ENCODE results near the gene ALPK3.
A peak's percentile ranks its signal among the peaks of the same experiment; 100 is the strongest.

Gene ALPK3

DNA sequence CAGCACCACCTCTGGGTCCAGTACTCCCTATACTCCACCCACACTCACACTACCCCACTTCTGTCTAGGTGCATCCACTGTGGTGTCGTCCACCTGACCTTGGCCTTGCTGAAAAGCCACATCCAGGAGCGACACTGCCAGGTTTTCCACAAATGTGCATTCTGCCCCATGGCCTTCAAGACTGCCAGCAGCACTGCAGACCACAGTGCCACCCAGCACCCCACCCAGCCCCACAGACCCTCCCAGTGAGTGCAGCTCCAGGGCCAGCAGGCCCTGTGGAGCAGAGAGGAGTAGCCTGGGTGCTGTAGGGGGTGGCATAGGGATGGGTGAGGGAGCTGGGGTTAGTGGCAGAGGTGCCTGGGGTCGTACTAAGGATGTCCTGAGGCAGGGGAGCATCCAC is 19.4 kb upstream of the ALPK3 start:
- DNase-seq: no peak

- no peak for DNase-seq
These were observed 18.7 kb upstream of the ALPK3 start for GRCh38 chr15:84798436-84798946.

DNA sequence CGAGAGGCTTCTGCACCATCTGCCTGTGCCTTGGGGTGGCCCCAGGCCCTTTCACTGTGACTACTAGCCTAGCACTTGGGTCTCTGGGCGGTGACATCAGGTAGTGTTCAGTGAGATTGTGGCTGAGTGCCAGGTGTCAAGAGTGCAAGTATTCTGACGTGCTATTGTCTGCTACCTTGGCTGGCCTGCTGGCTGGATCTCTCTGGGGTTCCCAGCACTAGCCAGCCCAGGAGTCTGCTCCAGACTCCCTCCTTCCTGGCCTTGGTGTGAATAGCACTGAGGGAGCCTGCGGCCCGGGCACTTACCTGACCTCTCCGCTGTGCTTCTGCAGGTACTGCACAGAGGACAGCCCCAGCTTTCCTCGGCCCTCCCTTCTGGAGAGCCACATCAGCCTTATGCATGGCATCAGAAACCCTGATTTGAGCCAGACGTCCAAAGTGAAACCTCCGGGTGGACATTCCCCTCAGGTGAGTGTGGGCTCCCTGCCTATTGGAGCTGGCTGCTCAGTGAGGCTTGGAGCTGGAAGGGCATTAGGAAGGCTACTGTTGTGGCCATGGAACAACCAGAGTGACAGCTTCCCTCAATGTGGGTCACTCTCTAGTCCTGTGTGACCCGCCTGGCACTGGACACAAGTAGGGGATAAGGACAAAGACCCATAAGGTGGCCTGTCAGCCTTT is 17.5 kb upstream of the ALPK3 start:
- DNase-seq: no peak

DNA sequence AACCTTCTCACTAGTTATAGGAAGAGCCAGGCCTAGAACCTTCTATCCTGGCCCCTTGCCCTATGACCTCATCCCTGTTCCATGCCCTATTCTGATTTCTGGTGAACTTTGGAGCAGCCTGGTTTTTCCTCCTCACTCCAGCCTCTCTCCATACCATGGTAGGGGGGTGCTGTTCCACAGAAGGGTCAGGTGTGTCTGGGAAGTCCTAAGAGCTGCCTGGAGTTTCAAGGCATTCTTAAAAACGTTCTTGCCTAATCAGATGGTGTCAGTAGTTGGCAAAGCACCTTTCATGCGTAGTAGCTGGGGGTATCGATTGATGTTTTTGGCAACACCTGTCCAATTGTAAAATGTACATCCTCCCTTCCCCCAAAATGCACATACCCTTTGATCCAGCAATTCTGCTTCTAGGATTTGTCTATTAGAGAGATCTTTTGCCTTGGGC is 16.8 kb upstream of the ALPK3 start:
- DNase-seq: no peak

DNA sequence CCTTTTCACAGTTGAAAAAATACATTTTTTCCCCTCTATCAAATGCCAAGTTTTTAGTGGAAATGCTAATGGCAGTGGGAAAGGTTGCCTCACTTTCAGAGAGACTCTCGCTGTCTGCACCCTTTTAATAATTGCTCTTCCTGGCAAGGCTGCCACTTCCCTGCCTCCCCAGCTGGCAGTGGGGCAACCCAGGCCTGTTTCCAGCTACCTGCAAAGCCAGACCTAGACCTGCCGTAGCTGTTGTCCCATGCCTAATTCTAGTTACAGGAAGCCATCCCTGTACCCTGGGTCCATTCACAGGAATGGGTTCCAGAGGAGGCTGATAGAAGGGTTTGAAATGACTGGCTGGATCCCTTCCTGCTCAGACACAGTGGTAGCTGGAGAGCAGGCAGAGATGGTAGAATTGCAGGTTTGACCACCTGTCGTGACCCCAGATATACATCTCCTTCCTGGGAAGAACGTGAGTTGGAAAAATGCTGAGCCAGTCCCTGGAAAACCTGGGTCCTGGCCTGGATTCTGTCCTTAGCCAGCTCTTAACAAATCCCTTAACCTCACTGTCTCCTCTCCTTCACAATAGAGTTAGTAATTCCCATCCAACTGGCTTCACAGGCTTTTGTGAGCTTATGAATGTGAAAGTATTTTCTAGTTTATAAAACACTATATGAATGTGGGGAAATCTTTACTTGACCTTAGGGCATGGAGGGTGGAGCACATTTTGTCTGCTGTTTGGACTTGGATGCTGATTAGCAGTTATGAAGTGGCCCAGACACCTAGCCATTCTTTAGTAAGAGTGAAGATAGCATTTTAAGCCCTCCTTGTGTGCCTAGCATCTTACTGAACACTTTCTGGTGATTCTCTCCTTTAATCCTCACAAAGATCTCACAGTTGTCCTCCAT is 12.9 kb upstream of the ALPK3 start:
- no peak for DNase-seq

DNA sequence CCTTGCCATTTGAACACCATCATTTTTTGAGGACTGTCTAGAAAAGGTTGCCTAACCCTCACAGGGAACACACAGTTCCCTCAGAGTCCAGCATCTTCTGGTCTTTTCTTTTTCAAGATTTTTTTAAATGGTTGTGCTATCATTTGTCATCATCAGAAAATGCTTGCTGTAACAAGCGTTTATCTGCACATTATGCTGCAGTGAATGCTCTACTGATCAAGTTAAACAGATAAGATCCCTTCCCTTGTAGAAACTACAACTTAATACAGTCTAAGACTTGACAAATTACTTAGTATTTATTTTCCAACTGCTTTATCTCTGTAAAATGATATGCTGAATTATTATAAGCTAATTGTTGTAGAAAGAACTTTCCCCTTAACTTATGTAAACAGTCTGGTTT is 11.9 kb upstream of the ALPK3 start:
- DNase-seq: no peak

- DNase-seq: peak in 1 of 5 donors; percentile 10
These were observed 9.9 kb upstream of the ALPK3 start for GRCh38 chr15:84807228-84807627.

DNA sequence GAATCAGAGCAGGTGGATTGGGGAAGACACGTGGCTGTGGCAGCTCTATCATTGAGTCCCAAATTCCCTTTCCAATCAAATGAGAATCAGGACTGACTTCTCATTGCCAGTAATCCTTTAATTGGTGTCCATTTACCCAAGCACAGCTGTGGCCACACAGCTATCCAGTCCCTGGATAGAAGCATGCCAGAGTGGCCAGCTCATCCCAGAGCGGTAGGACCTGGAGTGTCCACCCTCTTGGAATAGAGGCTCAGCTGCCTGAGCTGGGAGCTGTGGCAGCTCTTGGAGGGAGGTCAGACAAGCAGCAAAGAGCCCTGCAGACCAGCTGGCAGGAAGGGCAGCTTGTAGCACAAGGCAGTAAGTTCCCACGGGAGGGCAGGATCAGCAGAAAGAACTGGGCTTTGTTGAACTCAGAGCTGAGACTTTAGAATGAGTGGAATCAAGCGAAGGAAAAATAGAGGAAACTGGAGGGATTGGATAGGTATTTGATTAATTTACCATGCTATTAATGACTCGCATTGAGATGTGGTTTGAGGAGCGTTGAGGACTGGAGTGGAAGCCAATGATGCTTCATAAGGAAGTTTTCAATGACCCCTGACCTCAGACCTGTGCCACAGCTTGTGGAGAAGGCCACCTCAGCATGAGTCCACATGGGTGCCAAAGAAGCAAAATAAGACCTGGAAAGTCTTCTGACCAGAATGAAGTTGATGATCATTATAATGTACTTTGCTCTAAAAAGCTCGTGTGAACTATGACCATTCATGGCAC is 6.9 kb upstream of the ALPK3 start:
- no peak for DNase-seq

GRCh38 chr15:84811151-84811550 is 6.0 kb upstream of the ALPK3 start:
- DNase-seq: no peak

- DNase-seq: no peak
These were observed 5.3 kb upstream of the ALPK3 start for GRCh38 chr15:84811828-84812227.

GRCh38 chr15:84812842-84813241 is 4.3 kb upstream of the ALPK3 start:
- no peak for DNase-seq

DNA sequence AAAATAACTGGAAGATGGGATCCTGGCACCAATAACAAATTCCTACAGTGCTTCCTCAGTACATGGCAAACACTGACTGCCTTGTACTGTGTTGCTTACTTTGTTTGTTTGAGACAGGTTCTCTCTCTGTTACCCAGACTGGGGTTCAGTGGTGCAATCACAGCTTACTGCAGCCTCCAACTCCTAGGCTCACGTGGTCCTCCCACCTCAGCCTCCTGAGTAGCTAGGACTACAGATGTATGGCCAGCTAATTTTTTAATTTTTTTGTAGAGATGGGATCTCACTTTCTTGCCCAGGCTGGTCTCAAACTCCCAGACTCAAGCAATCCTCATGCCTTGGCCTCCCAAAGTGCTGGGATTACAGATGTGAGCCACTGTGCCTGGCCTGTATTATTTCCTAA is 3.7 kb upstream of the ALPK3 start:
- DNase-seq: no peak

DNA sequence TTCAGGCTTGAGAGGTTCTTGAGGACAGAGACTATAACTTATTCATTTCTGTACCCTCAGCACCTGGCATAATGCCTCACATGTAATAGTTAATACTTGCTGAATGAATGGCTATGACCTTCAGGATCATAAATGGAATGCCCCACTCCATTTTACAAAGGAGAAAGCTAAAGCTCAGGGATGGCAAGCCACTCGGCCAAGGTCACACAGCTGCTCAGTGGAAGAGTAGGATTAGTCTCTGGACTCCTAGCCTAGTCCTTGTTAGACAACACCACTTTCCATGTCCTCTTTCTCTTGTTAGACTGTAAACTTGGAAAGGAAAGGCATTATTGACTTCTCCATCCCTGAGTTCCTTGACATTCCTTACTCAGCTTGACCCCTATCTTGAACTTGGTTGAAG is 3.2 kb upstream of the ALPK3 start:
- no peak for DNase-seq

DNA sequence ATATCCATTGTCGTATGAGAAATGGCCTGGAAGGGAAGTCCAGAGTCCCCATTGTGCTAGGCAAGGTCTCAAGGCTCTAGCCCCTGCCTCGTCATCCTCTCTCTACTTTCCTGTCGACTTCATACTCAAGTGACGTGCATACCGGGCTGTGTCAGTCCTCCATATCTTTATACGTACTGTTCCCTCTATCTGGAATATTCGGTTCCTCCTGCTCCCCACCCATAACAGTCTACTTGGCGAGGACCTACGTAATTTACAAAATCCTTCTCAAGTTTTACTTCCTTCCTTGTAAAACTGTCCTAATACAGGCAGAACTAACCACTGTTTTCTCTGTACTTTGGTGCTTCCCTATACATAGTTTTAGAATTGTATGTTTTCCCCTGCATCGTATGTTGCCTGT is 2.2 kb upstream of the ALPK3 start:
- DNase-seq: no peak

- DNase-seq: no peak
These were observed 418 bp downstream of the ALPK3 start for GRCh38 chr15:84817466-84818081.

GRCh38 chr15:84818261-84819131 is 1.3 kb downstream of the ALPK3 start:
- DNase-seq: peak in 1 of 5 donors; percentile 28

DNA sequence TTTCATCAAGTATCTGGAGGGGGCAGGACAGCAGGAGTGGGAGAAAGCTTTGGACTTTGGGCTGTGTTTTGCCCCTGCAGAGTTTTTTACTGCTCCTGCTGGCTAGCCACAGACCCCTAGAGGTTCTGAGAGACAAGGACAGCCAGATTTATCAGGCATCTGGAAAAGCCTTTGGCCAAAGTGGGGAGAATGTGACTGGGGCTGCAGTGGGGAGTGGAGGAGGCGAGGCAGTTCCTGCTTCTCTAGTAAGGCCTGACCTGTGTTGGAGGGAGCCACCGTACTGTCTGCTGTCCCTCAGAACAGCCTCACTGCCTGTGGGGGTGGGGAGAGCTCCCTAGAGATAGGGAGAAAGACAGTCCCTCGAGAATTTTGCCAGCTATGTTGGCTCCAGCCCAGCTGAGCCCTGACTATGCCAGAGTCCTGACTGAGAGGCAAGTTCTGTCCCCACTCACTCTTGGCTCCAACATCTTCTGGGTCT is 2.2 kb downstream of the ALPK3 start:
- DNase-seq: no peak

GRCh38 chr15:84819791-84820190 is 2.6 kb downstream of the ALPK3 start:
- DNase-seq: no peak

- no peak for DNase-seq
These were observed 4.4 kb downstream of the ALPK3 start for GRCh38 chr15:84821501-84822021.

DNA sequence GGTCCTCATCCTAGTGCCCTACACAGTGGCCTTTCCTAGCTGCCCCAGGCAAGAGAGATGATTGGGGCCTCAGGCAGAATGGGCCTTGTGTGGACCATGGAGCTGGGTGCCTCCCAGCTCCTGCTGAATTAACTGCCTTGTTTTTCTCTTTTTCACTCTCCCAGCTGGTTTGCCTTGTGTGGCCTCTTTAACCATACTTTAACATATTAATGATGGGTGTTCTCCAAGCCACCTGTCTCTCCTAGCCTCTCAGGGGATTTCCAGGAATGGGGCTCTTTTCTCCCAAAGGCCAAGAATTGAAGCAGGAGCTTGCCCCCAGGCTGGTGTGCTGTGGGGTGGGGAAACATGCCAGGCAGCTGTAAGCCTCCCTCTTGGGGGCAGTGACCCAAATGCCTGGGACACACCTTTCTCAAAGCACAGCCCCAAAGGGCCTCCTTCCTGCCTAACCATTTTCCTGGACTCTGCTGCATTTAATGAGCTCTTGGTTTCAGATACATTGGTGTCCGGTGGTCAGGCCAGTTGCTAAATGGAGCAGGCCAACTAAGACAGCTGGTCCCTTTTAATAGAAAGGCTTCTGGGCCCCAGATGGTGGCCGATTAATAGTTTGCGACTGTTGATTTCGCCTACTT is 5.6 kb downstream of the ALPK3 start:
- DNase-seq: no peak
